GM21515 (cell line): ENCODE data around the gene KLHL18.
"Not testable (repeated sequence)": the region's sequence is repeated elsewhere in the genome, so short reads cannot be mapped to it uniquely, and the experiment has no call there.

Experiments
- ATAC-seq: cut with Tn5 transposase; IDR thresholded peaks from one replicate; pipeline ENCODE4 v1.9.1; 2021; ENCODE audit not compliant: unreplicated experiment

Gene KLHL18

DNA sequence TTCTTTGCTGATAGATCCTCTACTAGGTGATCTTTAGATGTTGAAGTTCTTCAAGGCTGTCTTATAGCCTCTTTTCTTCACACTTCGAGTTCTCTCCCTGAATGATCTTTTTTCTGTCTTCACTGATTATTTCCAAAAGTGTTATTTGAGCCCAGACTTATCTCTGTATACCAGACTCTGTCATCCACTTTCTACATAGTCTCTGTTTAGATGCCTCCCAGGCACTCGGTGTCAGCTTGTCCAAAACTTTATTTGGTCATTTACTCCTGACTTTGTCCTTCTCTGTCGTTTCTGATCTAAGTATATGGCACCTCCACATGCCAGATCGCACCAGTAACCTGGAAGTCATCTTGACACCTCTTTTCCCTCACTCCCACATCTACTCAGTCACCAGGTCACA, 27.6 kb downstream of the KLHL18 start:
- ATAC-seq: no peak

GRCh38 chr3:47313341-47314055, 30.8 kb downstream of the KLHL18 start:
- ATAC-seq: no peak

DNA sequence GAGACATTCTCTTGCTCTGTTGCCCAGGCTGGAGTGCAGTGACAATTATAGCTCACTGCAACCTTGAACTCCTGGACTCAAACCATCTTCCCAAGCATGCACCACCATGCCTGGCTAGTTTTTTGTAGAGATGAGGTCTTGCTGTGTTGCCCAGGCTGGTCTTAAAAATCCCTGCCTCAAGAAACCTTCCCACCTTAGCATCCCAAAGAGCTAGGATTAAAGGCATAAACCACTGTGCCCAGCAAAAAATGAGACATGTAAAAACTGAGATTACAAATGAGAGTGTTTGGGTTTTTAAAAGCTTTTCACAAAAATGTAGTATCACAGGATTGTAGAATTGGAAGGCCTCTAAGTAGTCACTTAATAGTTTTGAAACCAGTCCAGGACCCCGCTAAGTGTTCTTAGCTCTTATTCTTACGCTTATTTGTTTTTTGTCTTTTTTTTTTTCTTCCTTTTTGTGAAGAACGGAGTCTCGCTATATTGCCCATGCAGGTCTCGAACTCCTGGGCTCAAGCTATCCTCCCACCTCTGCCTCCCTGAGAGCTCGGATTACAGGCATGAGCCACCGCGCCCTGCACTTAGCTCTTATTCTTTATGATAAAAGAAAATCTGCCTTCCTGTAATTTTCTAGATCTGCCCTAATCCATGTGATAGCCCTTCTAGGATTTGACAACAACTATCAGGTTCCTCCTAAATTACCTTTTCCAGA, 31.5 kb downstream of the KLHL18 start:
- no peak for ATAC-seq

DNA sequence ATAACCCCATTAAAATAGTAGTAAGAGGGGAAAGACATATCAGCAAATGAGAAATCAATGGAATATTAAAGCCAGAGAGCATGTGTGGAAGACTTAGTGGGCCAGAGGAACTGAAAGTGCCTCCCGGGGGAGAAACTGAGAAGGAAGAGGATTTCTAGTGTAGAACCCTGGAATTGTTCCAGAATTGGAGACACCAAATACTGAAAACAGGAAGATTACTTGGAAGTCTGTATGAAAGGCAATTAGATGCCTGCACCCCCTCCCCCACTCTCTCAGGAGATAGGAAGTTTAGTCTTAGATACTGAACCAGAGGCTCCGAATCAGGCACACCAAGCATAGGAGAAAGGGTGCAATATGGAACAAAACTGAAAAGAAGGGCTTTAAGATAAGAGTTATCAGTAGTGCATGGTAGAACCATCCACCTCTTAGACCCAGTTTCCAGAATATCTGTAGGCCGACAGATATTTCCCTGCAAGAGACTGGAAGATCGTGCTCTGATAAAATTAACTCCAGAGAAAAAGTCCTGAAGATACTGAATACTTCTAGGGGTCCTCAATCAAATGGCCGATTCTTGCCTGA, 32.4 kb downstream of the KLHL18 start:
- ATAC-seq: no peak

GRCh38 chr3:47316151-47316550, 33.4 kb downstream of the KLHL18 start:
- not testable (repeated sequence) for ATAC-seq

DNA sequence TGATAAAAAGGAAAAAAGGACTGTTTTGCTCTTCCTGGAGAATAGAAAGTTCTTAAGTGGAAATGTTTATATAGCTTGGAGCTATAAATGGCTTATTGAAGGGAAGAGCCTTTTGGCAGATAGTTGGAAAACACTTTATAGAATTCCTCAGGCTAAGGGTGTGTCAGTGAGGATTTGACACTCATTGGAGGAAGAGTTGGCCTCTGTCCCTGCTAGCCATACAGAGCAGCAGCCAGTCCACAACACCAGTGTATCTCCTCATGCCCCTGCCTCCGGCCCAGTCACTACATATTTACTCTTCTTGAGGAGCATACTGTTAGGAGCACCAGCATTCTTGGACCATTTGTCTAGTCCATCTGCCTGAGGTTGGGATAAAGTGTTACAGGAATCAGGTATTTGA, 36.2 kb downstream of the KLHL18 start:
- ATAC-seq: no peak

GRCh38 chr3:47319956-47320355, 37.2 kb downstream of the KLHL18 start:
- no peak for ATAC-seq

DNA sequence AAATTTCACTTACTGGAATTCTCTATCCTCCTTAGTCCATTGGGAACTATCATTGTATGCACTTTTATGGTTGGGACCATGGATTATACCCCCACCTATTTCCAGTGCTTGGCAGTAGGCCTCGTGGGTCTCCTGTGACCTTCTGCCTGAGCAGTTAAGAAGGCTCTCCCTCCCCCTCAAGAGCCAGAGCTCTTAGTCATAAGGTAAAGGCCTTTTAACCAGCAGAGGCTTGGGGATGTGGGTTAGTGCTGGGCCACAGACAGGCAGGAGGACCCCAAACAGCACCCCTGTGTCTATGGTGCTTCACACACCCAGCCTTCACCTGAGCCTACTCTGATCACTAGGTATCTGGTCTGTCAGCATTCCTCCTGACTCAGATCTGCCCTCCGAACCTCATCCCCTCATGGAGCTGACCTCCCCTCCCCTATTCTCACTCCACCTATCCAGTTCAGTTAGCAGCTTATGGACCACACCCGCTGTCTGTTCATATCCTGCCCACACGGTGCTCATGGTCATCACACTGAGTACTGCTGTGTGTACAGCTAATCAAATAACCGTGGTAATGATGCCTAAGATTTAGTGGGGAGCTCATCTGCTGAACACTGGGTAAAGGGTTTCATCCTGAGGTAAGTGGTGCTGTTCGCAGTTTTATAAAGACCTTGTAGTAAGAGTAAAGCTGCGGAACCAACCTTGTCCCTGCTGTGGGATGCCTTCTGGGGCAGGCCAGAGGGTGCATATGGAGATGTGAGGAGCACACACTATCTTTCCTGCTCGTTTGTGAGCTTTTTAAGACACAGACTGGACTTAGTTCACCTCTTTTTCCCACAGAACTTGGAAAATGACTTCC, 40.9 kb downstream of the KLHL18 start:
- no peak for ATAC-seq

DNA sequence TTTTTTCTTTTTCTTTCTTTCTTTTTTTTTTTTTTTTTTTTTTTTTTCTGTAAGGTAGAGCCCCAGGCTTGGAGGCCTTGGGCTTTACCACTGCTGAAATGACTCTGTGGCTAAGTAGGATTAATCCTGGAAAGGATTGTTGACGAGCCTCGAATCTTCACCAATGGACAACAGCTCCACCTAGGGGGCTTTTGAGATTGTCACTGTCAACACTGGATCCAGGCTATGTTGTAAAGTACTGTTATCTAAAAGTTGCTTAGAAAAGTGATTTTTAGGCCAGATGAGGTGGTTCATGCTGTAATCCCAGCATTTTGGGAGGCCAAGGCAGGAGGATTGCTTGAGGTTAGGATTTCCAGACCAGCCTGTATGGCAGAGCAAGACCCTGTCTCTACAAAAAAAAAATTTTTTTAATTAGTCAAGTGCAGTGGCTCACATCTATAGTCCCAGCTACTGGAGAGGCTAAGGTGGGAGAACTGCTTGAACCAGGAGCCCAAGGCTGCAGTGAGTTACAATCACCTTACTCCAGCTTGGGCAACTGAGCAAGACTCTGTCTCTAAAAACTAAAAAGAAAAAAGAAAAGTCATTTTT, 41.6 kb downstream of the KLHL18 start:
- no peak for ATAC-seq

DNA sequence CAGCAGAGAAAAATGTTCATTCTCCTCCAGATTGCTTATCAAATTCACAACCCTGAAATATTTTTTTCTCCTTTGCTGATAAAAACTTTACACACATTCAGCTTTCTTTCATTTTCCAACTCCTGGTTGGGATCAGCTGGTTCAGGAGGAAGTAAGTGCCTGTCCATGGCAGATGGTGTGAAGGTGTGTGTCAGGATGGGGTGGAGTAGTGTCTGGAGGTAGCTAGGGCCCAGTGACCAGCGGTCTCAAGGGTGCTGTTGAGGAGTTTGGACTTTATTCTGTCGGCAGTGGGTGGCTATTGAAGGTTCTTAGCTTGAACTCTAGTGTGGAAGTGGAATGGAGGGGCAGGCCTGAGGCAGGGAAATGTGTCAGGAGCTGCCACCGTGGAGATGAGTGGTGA, 51.2 kb downstream of the KLHL18 start:
- no peak for ATAC-seq

DNA sequence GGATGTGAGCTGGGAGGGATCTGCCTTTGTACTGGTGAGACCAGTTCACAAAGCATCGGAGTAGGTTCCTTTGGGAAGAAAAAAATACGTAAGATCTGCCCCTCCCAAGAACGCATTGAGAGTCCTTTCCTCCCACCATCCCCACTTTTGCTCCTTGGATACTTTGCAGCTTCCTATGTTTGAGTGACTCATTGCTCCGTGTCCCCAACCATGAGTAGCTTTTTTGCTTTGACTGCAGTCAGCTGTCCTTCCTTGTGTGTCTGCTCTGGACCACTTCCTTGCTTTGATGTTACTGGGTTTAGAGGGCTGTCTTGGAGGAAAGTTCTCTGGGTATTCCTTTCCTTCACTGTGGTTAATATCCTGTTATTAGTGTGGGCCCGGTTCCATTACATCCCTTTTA, 54.9 kb downstream of the KLHL18 start:
- no peak for ATAC-seq

DNA sequence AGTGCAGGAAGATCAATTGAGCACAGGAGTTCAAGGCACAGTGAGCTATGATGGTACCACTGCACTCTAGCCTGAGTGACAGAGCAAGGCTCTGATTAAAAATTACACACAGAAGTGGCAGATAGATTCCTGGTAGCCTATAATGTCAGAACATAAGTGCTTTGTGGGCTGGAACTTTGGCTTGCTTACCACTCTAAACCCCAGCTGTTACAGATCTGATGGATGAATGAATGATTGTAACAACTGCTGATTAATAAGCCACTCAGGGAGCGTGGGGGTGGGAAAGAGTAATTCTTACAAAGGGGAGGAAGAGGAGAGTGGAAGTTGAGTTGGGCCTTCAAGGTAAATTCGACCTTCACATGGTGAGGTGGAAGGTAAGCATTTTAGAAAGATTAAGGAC, 57.2 kb downstream of the KLHL18 start:
- no peak for ATAC-seq

GRCh38 chr3:47340866-47341265, 58.1 kb downstream of the KLHL18 start:
- no peak for ATAC-seq

- no peak for ATAC-seq
Measured at GRCh38 chr3:47342151-47342550, 59.4 kb downstream of the KLHL18 start.

DNA sequence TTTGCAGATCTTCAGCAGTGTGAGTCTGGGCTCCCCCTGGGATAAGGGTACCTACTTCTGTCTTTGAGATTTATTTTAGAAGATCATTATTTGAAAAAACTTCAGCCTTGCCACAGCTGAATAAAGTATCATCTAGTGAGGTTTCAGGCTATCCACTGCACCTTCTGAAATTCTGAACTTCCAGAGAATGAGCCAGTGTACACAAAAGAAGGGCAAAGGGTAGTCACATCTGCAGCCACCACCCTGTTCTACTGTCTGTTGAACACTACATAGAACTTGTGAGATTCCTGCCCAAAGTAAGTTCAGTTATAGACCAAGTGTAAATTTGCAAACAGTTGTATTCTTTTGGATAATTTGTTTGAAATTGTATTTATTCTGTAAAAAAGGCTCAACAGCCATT, 60.1 kb downstream of the KLHL18 start:
- ATAC-seq: no peak

DNA sequence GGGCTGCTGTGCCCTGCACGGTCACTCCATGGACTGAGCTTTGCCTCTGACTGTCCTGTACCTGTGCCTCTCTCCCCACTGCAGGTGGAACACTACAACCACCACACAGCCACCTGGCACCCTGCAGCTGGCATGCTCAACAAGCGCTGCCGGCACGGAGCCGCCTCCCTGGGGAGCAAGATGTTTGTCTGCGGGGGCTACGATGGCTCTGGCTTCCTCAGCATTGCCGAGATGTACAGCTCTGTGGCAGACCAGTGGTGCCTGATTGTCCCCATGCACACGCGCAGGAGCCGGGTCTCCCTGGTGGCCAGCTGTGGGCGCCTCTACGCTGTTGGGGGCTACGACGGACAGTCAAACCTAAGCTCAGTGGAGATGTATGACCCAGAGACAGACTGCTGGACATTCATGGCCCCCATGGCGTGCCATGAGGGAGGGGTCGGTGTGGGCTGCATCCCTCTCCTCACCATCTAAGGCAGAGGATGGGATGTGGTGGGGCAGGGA, 60.8 kb downstream of the KLHL18 start:
- no peak for ATAC-seq

GRCh38 chr3:47344971-47345370, 62.2 kb downstream of the KLHL18 start:
- no peak for ATAC-seq

DNA sequence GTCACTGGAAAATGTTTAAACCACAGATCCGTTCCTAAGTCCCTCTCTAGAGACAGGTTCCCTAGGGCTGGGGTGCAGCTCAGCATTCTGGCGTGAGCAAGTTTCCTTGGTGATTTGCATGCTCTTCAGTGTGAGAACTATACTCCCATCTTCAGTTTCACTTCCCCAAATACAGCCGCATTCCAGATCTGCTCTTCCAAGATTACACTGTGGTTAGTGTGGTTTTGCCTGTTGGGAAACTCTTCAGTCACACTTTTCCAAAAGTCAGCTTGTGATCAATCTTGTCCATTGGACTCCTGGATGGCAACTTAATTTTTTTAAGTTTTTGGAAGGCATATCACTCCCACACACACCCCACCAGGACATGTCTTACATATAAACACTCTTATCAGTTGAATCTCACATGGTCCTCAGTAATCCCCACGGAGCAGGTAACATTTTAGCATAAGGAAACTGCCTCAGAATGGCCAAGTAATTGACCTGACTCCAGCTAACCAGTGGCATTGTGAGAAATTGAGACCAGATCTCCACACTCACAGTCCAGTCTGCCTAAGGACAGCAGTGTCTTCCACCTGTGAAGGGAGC, 64.6 kb downstream of the KLHL18 start:
- ATAC-seq: no peak

- ATAC-seq: no peak
Measured at GRCh38 chr3:47348411-47349154, 65.8 kb downstream of the KLHL18 start.

- no peak for ATAC-seq
Measured at GRCh38 chr3:47355010-47355409, 72.3 kb downstream of the KLHL18 start.
